Upper lobe of left lung (tissue), 6 donors: ENCODE measurements around the gene CENPP. TPM values are rescaled to one million over a fixed set of nuclear protein-coding genes. Genes with fewer than 3 reads are reported as not detected.

Experiments used
- ATAC-seq, 2 donors: fragments of 200-7000 bp; cut with Tn5 transposase; one replicate each; pipeline ENCODE4 v1.9.1; 2022; ENCODE audit warnings: mild to moderate bottlenecking in 2 of 2, moderate library complexity in 2 of 2; ENCODE audit not compliant: low FRiP score in 2 of 2
- DNase-seq, 2 donors: peaks; one replicate each; pipeline ENCODE4 v3.0.0-alpha.2; 2019 to 2020
- H3K27ac ChIP-seq, 4 donors: fragments of 200-600 bp; sonication (generic); one replicate each; pipeline ENCODE4 v1.5.1; 2016 to 2019
- H3K27me3 ChIP-seq, 4 donors: fragments of 200-600 bp; sonication (generic); one replicate each; pipeline ENCODE4 v1.5.1; 2017 to 2019
- H3K36me3 ChIP-seq, 4 donors: fragments of 200-600 bp; sonication (generic); one replicate each; pipeline ENCODE4 v1.5.1; 2016 to 2019
- H3K4me1 ChIP-seq, 4 donors: fragments of 200-600 bp; sonication (generic); one replicate each; pipeline ENCODE4 v1.5.1; 2018 to 2019
- H3K4me3 ChIP-seq, 4 donors: fragments of 200-600 bp; sonication (generic); one replicate each; pipeline ENCODE4 v1.5.1; 2017 to 2019; ENCODE audit warnings: mild to moderate bottlenecking in 2 of 4, moderate library complexity in 1 of 4
- H3K9me3 ChIP-seq, 4 donors: fragments of 200-600 bp; sonication (generic); one replicate each; pipeline ENCODE4 v1.5.1; 2018 to 2019
- EP300 ChIP-seq, 4 donors: sonication (generic); formaldehyde crosslinking; IDR thresholded peaks; one replicate each; pipeline ENCODE4 v1.5.1; 2017; ENCODE audit warnings: antibody characterized with exemption in 4 of 4, control low read depth in 2 of 4
- POLR2A ChIP-seq, 4 donors: fragments of 450-650 bp; IDR thresholded peaks; one replicate each; pipeline ENCODE4 v1.5.1; 2016 to 2017; ENCODE audit warnings: antibody characterized with exemption in 4 of 4, mild to moderate bottlenecking in 2 of 4
- POLR2AphosphoS5 ChIP-seq, 2 donors: sonication (generic); formaldehyde crosslinking; IDR thresholded peaks; one replicate each; pipeline ENCODE4 v1.5.1; 2017; ENCODE audit warnings: antibody characterized with exemption in 2 of 2
- WGBS, 2 donors: methylation state at CpG; one replicate each; pipeline ENCODE4 v1.1.5; 2017 to 2018; 5-methylcytosine and 5-hydroxymethylcytosine counted together
- total RNA-seq, 6 donors: library from RNA; depleted of rRNA in 4 of 6; stranded (reverse); fragments of >200 nt in 4 of 6; gene quantifications; one replicate each; pipeline versions ENCODE4 v1.1.0 to v1.2.1, GENCODE V29; 2016 to 2021
- TF ChIP-seq, protein P1 (sequence below), 6 experiments: fragments of 450-650 bp in 4 of 6; fragments of 200-600 bp in 2 of 6; sonication (generic) in 2 of 6; IDR thresholded peaks; one replicate each; pipeline ENCODE4 v1.5.1; 2016 to 2019; ENCODE audit warnings: antibody characterized with exemption in 6 of 6
- donor health status: DM: no; HTN: no; CAD: no; lungs with moderate emphysema.
- donor health status: DM: no; HTN: yes; CAD: no; lungs with severe emphysema.

The CENPP gene
- total RNA-seq, 6 donors from 2014 or later = 2.9 to 17.8 (median 4.9) TPM

DNA sequence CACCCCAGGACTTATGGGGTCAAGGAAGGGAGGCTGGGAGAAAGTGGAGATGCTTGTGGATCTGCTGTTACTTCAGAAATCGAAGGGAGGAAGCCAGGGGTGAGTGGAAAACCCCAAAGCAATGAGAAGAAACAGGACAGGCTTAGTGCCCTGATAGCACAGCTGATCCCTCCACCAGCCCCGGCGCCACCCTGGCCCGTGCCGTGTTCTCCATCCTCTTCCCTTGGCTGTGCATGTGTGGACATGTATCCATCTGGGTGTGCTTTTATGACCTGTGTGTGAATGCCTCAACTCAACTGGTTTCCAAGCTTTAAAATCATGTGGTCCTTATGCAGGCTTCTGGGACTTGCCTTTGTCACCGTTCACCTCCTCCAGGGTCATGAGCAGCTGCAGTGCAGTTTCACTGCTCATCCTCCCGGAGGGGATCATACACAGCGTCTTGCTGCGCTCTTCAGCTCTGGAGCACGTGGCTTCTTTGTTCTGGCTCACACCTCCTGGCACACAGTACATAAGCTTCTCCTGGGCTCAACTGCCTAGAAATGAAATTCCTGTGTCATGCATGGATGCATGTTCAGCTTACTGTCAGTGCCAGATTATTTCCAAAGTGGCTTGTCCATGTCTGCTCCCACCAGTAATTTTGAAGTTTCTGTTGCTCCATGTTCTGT lies 286.0 kb downstream of the CENPP start:
- no peak for ATAC-seq
- H3K27me3 ChIP-seq = no peaks in the 10 kb centered on the region
- peak in 1 of 2 donors; percentile 70 for DNase-seq
- peaks cover 0 to 5% (median 4%) of the 10 kb centered on the region in 4 donors for H3K4me1 ChIP-seq
- TF ChIP-seq POLR2A (IDR thresholded peaks at IDR 0.05) = no peak
- no peak for TF ChIP-seq POLR2AphosphoS5 (IDR thresholded peaks at IDR 0.05)
- TF ChIP-seq, protein P1, sequence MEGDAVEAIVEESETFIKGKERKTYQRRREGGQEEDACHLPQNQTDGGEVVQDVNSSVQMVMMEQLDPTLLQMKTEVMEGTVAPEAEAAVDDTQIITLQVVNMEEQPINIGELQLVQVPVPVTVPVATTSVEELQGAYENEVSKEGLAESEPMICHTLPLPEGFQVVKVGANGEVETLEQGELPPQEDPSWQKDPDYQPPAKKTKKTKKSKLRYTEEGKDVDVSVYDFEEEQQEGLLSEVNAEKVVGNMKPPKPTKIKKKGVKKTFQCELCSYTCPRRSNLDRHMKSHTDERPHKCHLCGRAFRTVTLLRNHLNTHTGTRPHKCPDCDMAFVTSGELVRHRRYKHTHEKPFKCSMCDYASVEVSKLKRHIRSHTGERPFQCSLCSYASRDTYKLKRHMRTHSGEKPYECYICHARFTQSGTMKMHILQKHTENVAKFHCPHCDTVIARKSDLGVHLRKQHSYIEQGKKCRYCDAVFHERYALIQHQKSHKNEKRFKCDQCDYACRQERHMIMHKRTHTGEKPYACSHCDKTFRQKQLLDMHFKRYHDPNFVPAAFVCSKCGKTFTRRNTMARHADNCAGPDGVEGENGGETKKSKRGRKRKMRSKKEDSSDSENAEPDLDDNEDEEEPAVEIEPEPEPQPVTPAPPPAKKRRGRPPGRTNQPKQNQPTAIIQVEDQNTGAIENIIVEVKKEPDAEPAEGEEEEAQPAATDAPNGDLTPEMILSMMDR (IDR thresholded peaks at IDR 0.05) = no peak
- TF ChIP-seq EP300 (IDR thresholded peaks at IDR 0.05) = no peak
- WGBS, 2 donors = 87 to 95% methylated on average over 10 of the region's 10 CpGs
- no peaks in the 10 kb centered on the region for H3K9me3 ChIP-seq
- H3K36me3 ChIP-seq = peaks cover 7 to 50% (median 31%) of the 10 kb centered on the region in 4 donors
- H3K4me3 ChIP-seq = no peak overlapping the region
- peak overlapping the region in 1 of 4 donors; percentile 6 for H3K27ac ChIP-seq

DNA sequence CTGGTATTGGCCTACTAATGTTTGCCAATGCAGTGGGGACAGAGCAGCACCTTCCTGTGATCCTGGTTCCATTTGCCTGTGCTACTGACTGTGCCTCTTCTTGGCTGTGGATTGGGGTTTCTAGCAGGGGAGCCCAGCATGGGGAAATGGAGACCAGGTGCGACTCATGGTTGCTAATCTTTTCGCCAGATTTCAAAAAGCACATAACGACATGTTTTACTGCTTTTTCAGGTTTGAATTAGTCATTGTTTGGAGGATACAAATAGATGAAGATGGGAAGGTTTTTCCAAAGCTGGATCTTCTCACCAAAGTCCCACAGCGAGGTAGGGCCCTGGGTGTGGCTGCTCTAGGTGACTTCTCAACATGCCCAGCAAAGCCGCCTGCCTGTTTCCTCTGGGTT lies 286.5 kb downstream of the CENPP start:
- WGBS, 2 donors = 97 to 98% methylated on average over 5 of the region's 5 CpGs
- ATAC-seq = no peak
- peaks cover 7 to 53% (median 34%) of the 10 kb centered on the region in 4 donors for H3K36me3 ChIP-seq
- no peak for DNase-seq
- no peak overlapping the region for H3K4me3 ChIP-seq
- peaks cover 0 to 5% (median 4%) of the 10 kb centered on the region in 4 donors for H3K4me1 ChIP-seq
- no peaks in the 10 kb centered on the region for H3K27me3 ChIP-seq
- no peak overlapping the region for H3K27ac ChIP-seq
- TF ChIP-seq, protein P1 (IDR thresholded peaks at IDR 0.05) = no peak
- TF ChIP-seq POLR2A (IDR thresholded peaks at IDR 0.05) = no peak
- TF ChIP-seq EP300 (IDR thresholded peaks at IDR 0.05) = no peak
- TF ChIP-seq POLR2AphosphoS5 (IDR thresholded peaks at IDR 0.05) = no peak
- H3K9me3 ChIP-seq = no peaks in the 10 kb centered on the region

DNA sequence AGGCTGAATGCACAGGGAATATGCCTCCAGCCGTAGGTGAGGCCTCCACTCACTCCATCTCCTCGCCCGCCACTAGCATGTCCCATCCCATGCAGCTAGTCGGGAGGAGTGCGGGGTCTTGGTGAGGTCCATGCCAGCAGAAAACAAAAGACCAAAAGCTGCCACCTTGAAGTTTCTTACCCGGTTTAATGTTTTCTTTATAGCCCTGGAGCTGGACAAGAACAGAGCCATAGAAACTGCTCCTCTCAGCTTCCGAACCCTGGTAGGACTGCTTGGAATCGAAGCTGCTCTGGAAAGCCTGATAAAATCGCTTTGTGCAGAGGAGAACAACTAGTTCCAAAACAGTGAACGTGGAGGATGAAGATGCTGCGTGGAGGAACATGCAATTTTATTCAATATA lies 287.1 kb downstream of the CENPP start:
- 85 to 93% methylated on average over 11 of the region's 11 CpGs for WGBS, 2 donors
- H3K4me1 ChIP-seq = peaks cover 0 to 5% (median 2%) of the 10 kb centered on the region in 4 donors
- DNase-seq = no peak

DNA sequence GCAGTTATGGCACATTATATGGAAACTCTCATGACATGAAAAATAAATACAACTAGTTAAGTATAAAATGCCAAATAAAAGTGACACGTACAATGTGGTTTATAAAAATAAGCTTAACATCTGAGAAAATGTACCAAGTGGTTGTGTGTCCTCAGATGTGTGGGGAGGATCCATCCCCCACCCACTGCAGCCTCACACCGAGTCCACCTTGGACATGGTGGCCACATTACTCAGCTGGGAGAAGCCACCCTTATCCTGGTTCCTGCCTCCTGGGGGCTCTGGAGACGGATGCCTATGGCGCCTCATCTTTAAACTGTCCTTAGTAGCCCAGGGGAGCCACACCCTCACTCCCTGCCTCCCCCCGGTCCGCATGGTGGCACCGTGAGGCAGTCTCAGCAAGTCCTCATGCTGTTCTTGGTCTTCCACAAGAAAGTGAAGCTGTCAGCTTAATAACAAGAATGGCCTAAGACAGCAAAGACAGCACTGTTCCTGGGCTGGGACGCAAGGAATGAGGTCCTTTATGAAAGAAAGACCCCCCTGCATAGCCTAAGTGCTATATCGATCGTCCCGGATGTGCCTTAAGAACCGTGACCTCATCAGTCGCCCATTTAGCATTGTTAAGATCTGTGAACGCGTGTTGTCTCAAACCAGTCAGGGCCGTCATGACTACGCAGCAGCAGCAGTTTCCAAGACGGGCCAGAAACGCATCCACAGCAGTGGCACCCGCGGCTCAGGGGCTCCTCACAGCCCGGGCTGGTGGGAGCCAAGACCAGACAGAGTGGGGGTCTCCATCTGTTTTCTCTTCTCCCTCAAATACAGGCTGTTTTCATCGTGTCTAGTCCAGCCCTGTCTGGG lies 287.7 kb downstream of the CENPP start:
- TF ChIP-seq EP300 (IDR thresholded peaks at IDR 0.05) (no peak), POLR2A (IDR thresholded peaks at IDR 0.05) (no peak), POLR2AphosphoS5 (IDR thresholded peaks at IDR 0.05) (no peak)
- TF ChIP-seq, protein P1 (IDR thresholded peaks at IDR 0.05) = no peak
- Histone ChIP-seq H3K9me3 (no peaks in the 10 kb centered on the region), H3K27me3 (no peaks in the 10 kb centered on the region), H3K4me3 (no peak overlapping the region), H3K4me1 (peaks cover 0 to 5% (median 2%) of the 10 kb centered on the region in 4 donors), H3K27ac (no peak overlapping the region), H3K36me3 (peaks cover 7 to 65% (median 38%) of the 10 kb centered on the region in 4 donors)
- 92 to 96% methylated on average over 19 to 23 of the region's 23 CpGs for WGBS, 2 donors
- DNase-seq = no peak
- ATAC-seq = no peak

More for the DNA sequence above, 287.1 kb downstream of the CENPP start:
- Histone ChIP-seq H3K27me3 (no peaks in the 10 kb centered on the region), H3K9me3 (no peaks in the 10 kb centered on the region), H3K27ac (no peak overlapping the region), H3K4me3 (no peak overlapping the region), H3K36me3 (peaks cover 7 to 58% (median 38%) of the 10 kb centered on the region in 4 donors)
- ATAC-seq = no peak
- TF ChIP-seq POLR2AphosphoS5 (IDR thresholded peaks at IDR 0.05) (no peak), POLR2A (IDR thresholded peaks at IDR 0.05) (no peak), EP300 (IDR thresholded peaks at IDR 0.05) (no peak)
- TF ChIP-seq, protein P1 (IDR thresholded peaks at IDR 0.05) = no peak
